UCSD-AML1 (cell line): Measurements from ENCODE around the gene ADGRG6.

Experiments used
- DNase-seq: peaks from one replicate; lab custom pipeline; 2025; ENCODE audit not compliant: unreplicated experiment; lab: John Stamatoyannopoulos, UW

ADGRG6 gene

DNA sequence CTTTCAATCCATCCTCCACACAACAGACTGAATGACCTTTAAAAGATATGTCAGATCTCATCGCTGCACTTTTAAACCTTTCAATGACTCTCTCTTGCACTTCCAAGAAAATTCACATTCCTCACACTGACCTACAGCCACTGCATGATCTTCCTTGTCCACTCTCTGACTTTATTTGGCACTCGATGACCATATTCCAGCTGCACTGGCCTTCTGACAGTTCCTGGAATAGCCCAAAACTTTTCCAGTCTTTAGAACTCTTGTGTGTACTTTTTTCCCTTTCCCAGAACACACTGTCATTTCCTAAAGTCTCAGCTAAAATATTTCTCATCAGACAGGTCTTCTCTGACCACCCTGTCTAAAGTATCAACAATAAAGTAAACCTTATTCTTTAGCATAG lies 174.6 kb downstream of the ADGRG6 start:
- DNase-seq = no peak

DNA sequence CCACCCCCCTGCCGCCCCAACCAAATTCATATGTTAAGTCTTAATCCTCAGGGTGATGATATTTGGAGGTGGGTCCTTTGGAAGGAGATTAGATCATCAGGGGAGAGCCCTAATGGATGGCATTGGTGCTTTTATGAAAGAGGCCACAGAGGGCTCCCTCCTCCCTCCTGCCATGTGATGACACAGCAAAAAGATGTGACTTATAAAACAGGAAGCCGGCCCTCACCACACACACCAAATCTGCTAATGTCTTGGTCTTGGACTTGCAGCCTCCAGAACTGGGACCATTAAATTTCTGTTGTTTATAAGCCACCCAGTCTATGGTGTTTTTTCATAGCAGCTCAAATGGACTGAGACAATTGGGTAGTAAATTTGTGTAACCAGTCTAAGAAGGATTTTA lies 176.3 kb downstream of the ADGRG6 start:
- DNase-seq = peak; percentile 20

DNA sequence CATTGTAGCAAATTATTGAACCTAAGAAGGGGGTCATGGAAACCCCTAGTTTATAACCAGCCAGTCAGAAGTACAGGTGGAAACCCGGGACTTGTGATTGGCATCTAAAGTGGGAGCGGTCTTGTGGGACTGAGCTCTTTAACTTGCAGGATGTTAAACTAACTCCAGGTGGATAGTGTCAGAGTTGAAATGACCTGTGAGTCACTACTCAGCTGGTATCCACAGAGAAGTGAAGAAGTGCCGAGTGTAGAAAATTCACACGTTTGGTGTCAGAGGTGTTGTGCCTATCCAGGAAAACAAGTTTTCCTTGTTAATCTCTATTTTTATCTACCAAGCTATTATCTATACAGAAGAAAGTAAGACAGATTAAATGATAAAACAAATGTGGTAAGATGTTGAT lies 179.7 kb downstream of the ADGRG6 start:
- DNase-seq = no peak

DNA sequence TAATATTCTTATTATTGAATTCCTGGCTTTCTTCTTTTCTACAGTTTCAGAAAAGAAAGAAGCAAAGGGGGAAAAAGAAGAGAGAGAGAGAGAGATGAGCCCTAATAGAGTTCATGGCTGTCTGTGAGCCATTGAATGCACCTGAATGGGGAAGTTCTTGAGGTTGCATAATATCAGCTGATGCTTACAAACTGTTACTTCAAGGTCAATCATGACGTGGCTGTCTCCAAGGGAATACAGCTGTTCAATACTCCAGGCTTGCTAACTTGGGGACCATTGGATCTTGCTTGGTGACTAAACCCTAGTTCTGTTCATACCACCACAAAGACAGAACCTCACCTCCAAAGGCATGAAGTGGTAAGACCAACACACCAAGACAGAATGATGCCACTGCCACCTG lies 180.4 kb downstream of the ADGRG6 start:
- DNase-seq = no peak

DNA sequence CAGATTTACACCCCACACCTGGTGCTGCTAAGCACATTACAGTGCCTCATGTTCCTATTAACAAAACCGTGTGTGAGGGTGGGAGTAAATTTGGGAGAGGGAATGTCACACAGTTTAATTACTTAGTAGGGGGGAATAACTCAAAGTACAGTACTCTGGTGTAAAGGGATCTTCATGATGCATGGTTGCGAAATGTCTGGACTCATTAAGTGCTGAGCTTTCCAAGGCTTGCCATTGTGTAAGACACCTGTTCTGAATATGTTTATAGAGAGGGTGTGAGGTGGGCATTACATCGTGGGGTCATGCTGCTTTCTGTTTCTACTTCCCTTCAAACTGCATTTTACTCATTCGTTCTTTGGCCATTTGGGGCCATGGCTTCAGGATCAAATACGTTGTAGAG lies 181.2 kb downstream of the ADGRG6 start:
- no peak for DNase-seq

DNA sequence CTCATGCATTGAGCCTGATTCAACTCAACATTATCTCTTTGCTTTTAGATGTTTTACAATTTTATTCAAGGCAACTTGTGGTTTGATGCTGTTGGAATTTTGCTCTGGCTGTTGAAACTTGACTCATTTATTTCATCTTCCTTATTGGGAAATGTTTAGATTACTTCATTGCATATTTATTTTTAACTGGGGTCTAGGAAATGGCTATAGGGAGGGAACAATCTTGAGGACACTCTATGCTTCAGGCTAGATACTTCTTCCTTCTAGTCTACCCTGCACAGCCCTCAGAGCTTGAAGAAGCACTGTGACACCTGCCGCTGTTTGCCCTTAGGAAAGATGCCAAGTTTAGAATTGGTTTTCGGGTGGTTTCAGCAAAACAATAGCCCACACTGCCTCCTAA lies 183.4 kb downstream of the ADGRG6 start:
- no peak for DNase-seq

DNA sequence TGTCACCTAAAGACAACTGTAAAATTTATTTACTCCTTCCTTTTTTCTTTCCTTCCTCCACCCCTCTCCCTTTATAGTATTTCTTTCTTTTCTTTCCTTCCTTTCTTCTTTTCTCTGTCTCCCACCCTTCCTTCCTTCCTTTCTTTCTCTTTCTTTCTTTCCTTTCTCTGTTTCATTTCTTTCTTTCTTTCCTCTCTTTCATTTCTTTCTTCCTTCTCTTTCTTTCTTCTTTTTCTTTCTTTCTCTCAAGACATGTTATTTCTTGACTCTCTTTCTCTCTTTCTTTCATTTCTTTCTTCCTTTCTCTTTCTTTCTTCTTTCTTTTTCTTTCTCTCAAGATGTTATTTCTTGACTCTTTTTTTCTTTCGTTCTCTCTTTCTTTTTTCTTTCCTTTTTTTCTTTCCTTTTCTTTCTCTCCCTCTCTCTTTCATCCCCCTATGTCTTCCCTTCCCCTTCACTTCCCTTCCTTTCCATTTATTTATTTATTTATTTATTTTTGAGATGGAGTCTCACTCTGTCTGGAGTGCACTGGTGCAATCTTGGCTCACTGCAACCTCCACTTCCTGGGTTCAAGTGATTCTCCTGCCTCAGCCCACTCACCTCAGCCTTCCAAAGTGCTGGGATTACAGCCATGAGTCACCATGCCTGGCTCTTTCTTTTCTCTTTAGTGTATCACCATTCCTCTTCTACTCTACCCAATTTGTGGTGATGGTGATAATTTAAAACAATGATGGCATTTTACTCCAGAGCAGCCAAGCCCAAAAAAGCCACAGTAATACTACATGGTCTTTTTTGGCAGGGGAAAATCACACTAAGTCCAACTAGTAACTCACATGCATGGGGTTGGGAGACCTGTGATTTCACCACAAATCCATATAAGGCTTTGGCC lies 188.2 kb downstream of the ADGRG6 start:
- DNase-seq = no peak
